ENCODE results near the gene NBAS.
"Not testable (repeated sequence)": the region's sequence is repeated elsewhere in the genome, so short reads cannot be mapped to it uniquely, and the experiment has no call there.

The NBAS gene

DNA sequence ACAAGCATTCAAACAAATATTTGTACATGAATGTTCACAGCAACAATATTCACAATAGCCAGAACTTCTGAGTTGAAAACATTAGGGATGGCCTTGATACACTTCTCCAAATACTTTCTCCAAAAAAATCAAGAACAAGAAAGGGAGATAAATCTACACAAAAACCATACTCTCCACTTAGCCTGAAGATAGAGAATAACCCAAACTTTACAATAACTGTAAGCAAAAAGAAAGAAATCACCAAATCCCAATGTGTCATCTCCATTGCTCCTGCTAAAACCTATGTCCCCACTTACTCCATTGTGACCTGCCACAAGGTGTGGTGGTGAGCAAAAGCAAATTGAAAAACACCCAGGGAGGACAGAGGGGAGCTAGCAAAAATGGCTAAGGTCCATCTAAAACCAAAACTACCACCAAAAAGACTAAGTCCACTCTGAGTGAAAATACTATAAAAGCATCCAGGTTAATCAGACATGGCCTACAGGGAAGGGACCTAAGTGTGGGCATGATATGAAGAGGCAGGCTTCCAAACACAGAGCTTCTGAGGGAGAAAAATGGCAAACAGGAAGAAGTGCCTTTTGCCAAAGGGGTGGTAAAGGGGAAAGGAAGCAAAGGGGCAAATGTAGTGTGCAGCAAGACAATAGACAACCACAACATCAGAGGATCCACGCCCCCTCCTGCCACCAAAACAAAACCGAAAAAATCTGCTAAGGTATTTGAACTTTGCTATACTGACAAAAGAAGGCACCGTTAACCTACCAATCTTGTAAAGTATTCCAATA lies 56.1 kb downstream of the NBAS start:
- Histone ChIP-seq H3K4me2 (ENCODE audit: low read depth, low read length, poor library complexity, severe bottlenecking) (no peak overlapping the region), H3K36me3 (ENCODE audit: low read length) (no peaks in the 10 kb centered on the region), H3K9me3 (ENCODE audit: insufficient read depth, low read length) (no peaks in the 10 kb centered on the region), H3K27me3 (ENCODE audit: low read length) (no peaks in the 10 kb centered on the region), H2AFZ (ENCODE audit: low read depth, low read length, severe bottlenecking) (no peak overlapping the region), H3K9me2 (replicated peaks; ENCODE audit: insufficient read depth, low read length) (no peaks in the 10 kb centered on the region), H3K79me2 (ENCODE audit: insufficient read depth, low read length) (no peaks in the 10 kb centered on the region), H4K20me1 (ENCODE audit: low read depth, low read length) (no peaks in the 10 kb centered on the region), H3K4me3 (ENCODE audit: insufficient read depth, low read length, poor library complexity, severe bottlenecking) (no peak overlapping the region), H3K9ac (ENCODE audit: low read length) (no peak overlapping the region), H3F3A (ENCODE audit: insufficient read depth) (no peaks in the 10 kb centered on the region), H3K27ac (ENCODE audit: low read depth, low read length) (no peak overlapping the region)
- TF ChIP-seq, protein P1, sequence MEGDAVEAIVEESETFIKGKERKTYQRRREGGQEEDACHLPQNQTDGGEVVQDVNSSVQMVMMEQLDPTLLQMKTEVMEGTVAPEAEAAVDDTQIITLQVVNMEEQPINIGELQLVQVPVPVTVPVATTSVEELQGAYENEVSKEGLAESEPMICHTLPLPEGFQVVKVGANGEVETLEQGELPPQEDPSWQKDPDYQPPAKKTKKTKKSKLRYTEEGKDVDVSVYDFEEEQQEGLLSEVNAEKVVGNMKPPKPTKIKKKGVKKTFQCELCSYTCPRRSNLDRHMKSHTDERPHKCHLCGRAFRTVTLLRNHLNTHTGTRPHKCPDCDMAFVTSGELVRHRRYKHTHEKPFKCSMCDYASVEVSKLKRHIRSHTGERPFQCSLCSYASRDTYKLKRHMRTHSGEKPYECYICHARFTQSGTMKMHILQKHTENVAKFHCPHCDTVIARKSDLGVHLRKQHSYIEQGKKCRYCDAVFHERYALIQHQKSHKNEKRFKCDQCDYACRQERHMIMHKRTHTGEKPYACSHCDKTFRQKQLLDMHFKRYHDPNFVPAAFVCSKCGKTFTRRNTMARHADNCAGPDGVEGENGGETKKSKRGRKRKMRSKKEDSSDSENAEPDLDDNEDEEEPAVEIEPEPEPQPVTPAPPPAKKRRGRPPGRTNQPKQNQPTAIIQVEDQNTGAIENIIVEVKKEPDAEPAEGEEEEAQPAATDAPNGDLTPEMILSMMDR (IDR thresholded peaks at IDR 0.05; ENCODE audit: insufficient read depth, low read length, poor library complexity, severe bottlenecking), result no peak
- no peak for TF ChIP-seq EZH2phosphoT487 (conservative IDR thresholded peaks at IDR 0.05; ENCODE audit: low read length)

DNA sequence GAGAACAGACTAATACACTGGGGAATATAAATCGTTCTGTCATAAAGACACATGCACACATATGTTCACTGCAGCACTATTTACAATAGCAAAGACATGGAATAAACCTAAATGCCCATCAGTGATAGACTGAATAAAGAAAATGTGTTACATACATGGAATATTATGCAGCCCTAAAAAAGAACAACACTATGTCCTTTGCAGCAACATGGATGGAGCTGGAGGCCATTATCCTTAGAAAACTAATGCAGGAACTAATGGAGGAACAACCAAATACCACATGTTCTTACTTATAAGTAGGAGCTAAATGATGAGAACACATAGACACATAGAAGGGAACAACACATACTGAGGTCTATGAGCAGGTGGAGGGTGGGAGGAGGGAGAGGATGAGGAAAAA lies 61.9 kb downstream of the NBAS start:
- H3F3A ChIP-seq (ENCODE audit: insufficient read depth); H3K36me3 ChIP-seq (ENCODE audit: low read length); H3K4me3 ChIP-seq (ENCODE audit: insufficient read depth, low read length, poor library complexity, severe bottlenecking); H3K9me2 ChIP-seq (replicated peaks; ENCODE audit: insufficient read depth, low read length); H3K79me2 ChIP-seq (ENCODE audit: insufficient read depth, low read length); H3K4me2 ChIP-seq (ENCODE audit: low read depth, low read length, poor library complexity, severe bottlenecking); H3K9me3 ChIP-seq (ENCODE audit: insufficient read depth, low read length); H3K27me3 ChIP-seq (ENCODE audit: low read length); H2AFZ ChIP-seq (ENCODE audit: low read depth, low read length, severe bottlenecking); H3K9ac ChIP-seq (ENCODE audit: low read length); H4K20me1 ChIP-seq (ENCODE audit: low read depth, low read length); H3K27ac ChIP-seq (ENCODE audit: low read depth, low read length): not testable (repeated sequence)

DNA sequence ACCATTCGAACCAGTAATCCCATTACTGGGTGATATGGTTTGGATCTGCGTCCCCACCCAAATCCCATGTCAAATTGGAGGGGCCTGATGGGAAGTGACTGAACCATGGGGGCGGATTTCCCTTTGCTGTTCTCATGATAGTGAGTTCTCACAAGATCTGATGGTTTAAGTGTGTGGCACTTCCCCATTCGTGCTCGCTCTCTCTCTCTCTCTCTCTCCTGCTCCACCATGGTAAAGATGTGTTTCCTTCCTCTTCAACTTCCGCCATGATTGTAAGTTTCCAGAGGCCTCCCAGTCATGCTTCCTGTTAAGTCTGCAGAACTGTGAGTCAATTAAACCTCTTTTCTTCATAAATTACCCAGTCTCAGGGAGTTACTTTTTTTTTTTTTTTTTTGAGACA lies 62.6 kb downstream of the NBAS start:
- Histone ChIP-seq H2AFZ (ENCODE audit: low read depth, low read length, severe bottlenecking) (no peak overlapping the region), H3F3A (ENCODE audit: insufficient read depth) (no peaks in the 10 kb centered on the region), H3K4me2 (ENCODE audit: low read depth, low read length, poor library complexity, severe bottlenecking) (no peak overlapping the region), H3K36me3 (ENCODE audit: low read length) (no peaks in the 10 kb centered on the region), H3K4me3 (ENCODE audit: insufficient read depth, low read length, poor library complexity, severe bottlenecking) (no peak overlapping the region), H3K27ac (ENCODE audit: low read depth, low read length) (no peak overlapping the region), H3K27me3 (ENCODE audit: low read length) (no peaks in the 10 kb centered on the region), H3K9me2 (replicated peaks; ENCODE audit: insufficient read depth, low read length) (no peaks in the 10 kb centered on the region), H3K79me2 (ENCODE audit: insufficient read depth, low read length) (no peaks in the 10 kb centered on the region), H3K9me3 (ENCODE audit: insufficient read depth, low read length) (no peaks in the 10 kb centered on the region), H4K20me1 (ENCODE audit: low read depth, low read length) (no peaks in the 10 kb centered on the region), H3K9ac (ENCODE audit: low read length) (no peak overlapping the region)
- TF ChIP-seq, protein P1 (IDR thresholded peaks at IDR 0.05; ENCODE audit: insufficient read depth, low read length, poor library complexity, severe bottlenecking), result no peak
- no peak for TF ChIP-seq EZH2phosphoT487 (conservative IDR thresholded peaks at IDR 0.05; ENCODE audit: low read length)

DNA sequence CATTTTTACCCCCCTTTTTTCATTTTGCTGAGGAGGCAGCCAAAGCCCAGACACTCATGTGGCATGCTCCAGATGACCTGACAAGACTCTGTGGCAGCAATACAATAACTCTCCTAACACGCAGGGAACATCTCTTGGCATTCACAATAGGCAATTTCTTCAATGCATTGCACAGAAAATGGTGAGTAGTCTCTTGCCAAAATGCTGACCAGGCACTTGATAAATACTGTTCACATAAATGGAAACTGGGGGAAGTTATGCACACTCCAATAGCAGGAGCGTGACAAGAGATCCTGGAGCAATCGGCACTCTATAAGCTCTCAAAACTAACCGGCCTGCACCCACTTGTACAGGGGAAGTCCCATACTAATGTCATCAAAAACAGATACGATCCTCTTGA lies 66.3 kb downstream of the NBAS start:
- no peak for TF ChIP-seq EZH2phosphoT487 (conservative IDR thresholded peaks at IDR 0.05; ENCODE audit: low read length)
- TF ChIP-seq, protein P1 (IDR thresholded peaks at IDR 0.05; ENCODE audit: insufficient read depth, low read length, poor library complexity, severe bottlenecking), result no peak
- Histone ChIP-seq H3K36me3 (ENCODE audit: low read length) (no peaks in the 10 kb centered on the region), H3K9me2 (replicated peaks; ENCODE audit: insufficient read depth, low read length) (no peaks in the 10 kb centered on the region), H3K27ac (ENCODE audit: low read depth, low read length) (no peak overlapping the region), H4K20me1 (ENCODE audit: low read depth, low read length) (no peaks in the 10 kb centered on the region), H3K9me3 (ENCODE audit: insufficient read depth, low read length) (no peaks in the 10 kb centered on the region), H2AFZ (ENCODE audit: low read depth, low read length, severe bottlenecking) (no peak overlapping the region), H3K4me3 (ENCODE audit: insufficient read depth, low read length, poor library complexity, severe bottlenecking) (no peak overlapping the region), H3K79me2 (ENCODE audit: insufficient read depth, low read length) (no peaks in the 10 kb centered on the region), H3K9ac (ENCODE audit: low read length) (no peak overlapping the region), H3F3A (ENCODE audit: insufficient read depth) (no peaks in the 10 kb centered on the region), H3K4me2 (ENCODE audit: low read depth, low read length, poor library complexity, severe bottlenecking) (no peak overlapping the region), H3K27me3 (ENCODE audit: low read length) (no peaks in the 10 kb centered on the region)

All from SU-DHL-6 (cell line).